ENCODE data around the gene ANKS4B. TPM values are rescaled to one million over a fixed set of nuclear protein-coding genes. Genes with fewer than 3 reads are reported as not detected.

ANKS4B gene
- total RNA-seq, 1 experiment from 2014 or later: not detected

- TF ChIP-seq TCF7L2 (IDR thresholded peaks at IDR 0.05; ENCODE audit: low read depth, low read length) (no peak), REST (IDR thresholded peaks at IDR 0.05; ENCODE audit: insufficient read depth in 1 of 2, low read depth in 2 of 2, low read length in 1 of 2) (no peak), CTCF (IDR thresholded peaks at IDR 0.05) (no peak), POLR2AphosphoS5 (IDR thresholded peaks at IDR 0.05; ENCODE audit: low read depth, low read length) (no peak), SIN3A (IDR thresholded peaks at IDR 0.05; ENCODE audit: borderline replicate concordance, insufficient read depth, low read depth, low read length) (no peak)
- ChIA-PET POLR2A (no interaction called here), CTCF (no interaction called here)
- Histone ChIP-seq H3K27me3 (ENCODE audit: control insufficient read depth, insufficient read depth, low read length) (peaks cover 19% of the 10 kb centered on the region), H3K36me3 (ENCODE audit: control insufficient read depth, insufficient read depth, low read length) (no peaks in the 10 kb centered on the region), H3K4me3 (ENCODE audit: low read depth in 2 of 2, low read length in 2 of 2) (no peak overlapping the region), H3K9me3 (ENCODE audit: control insufficient read depth, insufficient read depth, low read depth, low read length) (no peaks in the 10 kb centered on the region), H3K4me1 (ENCODE audit: control insufficient read depth, insufficient read depth, low read length) (no peaks in the 10 kb centered on the region), H3K27ac (ENCODE audit: low read length) (no peak overlapping the region)
- in situ Hi-C loops (cut with HindIII; ENCODE audit: low pct_unique_long_range_greater_than_20kb, low sequenced_read_pairs) (loop anchor here (25.0 kb wide), 1 partner anchor 90 kb away; the partner anchor contains the start of gene CRYM), intact Hi-C loops (cut with micrococcal nuclease; ENCODE audit: unreplicated experiment) (loop anchor here (10.0 kb wide), 1 partner anchor 78 kb away; the partner anchor contains the start of gene CRYM)
- BruUV-seq (replicated peaks): no TSS peak
- DNase-seq (ENCODE audit: low read depth, low spot score) (no peak), ATAC-seq (no peak)
Observed at GRCh38 chr16:21197112-21197511, 36.4 kb upstream of the ANKS4B start.

GRCh38 chr16:21197621-21198020 is 35.9 kb upstream of the ANKS4B start:
- in situ Hi-C loops (cut with HindIII; ENCODE audit: low pct_unique_long_range_greater_than_20kb, low sequenced_read_pairs) (loop anchor here (25.0 kb wide), 1 partner anchor 90 kb away; the partner anchor contains the start of gene CRYM), intact Hi-C loops (cut with micrococcal nuclease; ENCODE audit: unreplicated experiment) (loop anchor here (10.0 kb wide), 1 partner anchor 77 kb away; the partner anchor contains the start of gene CRYM)
- Histone ChIP-seq H3K36me3 (ENCODE audit: control insufficient read depth, insufficient read depth, low read length) (no peaks in the 10 kb centered on the region), H3K4me3 (ENCODE audit: low read depth in 2 of 2, low read length in 2 of 2) (no peak overlapping the region), H3K27me3 (ENCODE audit: control insufficient read depth, insufficient read depth, low read length) (peaks cover 21% of the 10 kb centered on the region), H3K9me3 (ENCODE audit: control insufficient read depth, insufficient read depth, low read depth, low read length) (no peaks in the 10 kb centered on the region), H3K27ac (ENCODE audit: low read length) (no peak overlapping the region), H3K4me1 (ENCODE audit: control insufficient read depth, insufficient read depth, low read length) (no peaks in the 10 kb centered on the region)
- no peak for DNase-seq (ENCODE audit: low read depth, low spot score)
- TF ChIP-seq SIN3A (IDR thresholded peaks at IDR 0.05; ENCODE audit: borderline replicate concordance, insufficient read depth, low read depth, low read length) (no peak), POLR2AphosphoS5 (IDR thresholded peaks at IDR 0.05; ENCODE audit: low read depth, low read length) (no peak), TCF7L2 (IDR thresholded peaks at IDR 0.05; ENCODE audit: low read depth, low read length) (no peak), REST (IDR thresholded peaks at IDR 0.05; ENCODE audit: insufficient read depth in 1 of 2, low read depth in 2 of 2, low read length in 1 of 2) (no peak), CTCF (IDR thresholded peaks at IDR 0.05) (no peak)
- CTCF ChIA-PET: no interaction called here
- no peak for ATAC-seq
- BruUV-seq (replicated peaks): no TSS peak
- POLR2A ChIA-PET: no interaction called here
